Neural progenitor cell (in vitro differentiated cells): ENCODE data around the gene PLA2G15.

Source experiments
- EZH2 ChIP-seq: fragments of 200-600 bp; sonication (generic); IDR thresholded peaks from 2 replicates; pipeline ENCODE4 v1.6.1; 2017; ENCODE audit warnings: antibody characterized with exemption, mild to moderate bottlenecking, moderate library complexity
- EZH2phosphoT487 ChIP-seq: fragments of 200-600 bp; sonication (generic); IDR thresholded peaks from 2 replicates; pipeline ENCODE4 v1.6.1; 2017; ENCODE audit warnings: antibody characterized with exemption
- TF ChIP-seq, protein P1 (sequence below): fragments of 200-600 bp; sonication (generic); IDR thresholded peaks from 2 replicates; pipeline ENCODE4 v1.5.1; 2017; ENCODE audit warnings: antibody characterized with exemption, mild to moderate bottlenecking

DNA sequence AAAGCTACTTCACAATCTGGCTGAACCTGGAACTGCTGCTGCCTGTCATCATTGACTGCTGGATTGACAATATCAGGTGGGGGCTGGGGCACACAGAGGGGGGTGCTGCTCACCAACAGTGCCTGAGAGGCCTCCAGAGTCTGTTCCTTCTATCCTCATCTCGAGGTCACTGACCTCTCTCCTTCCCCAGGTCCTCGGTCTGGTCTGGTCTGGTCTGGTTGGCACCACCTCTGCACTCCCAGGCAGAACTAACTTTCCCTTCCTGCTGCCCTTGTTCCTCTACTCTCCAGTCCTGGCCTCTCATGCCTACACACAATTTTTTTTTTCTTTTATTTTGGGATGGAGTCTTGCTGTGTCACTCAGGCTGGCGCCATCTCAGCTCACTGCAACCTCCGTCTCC lies 4.2 kb downstream of the PLA2G15 start:
- TF ChIP-seq, protein P1, sequence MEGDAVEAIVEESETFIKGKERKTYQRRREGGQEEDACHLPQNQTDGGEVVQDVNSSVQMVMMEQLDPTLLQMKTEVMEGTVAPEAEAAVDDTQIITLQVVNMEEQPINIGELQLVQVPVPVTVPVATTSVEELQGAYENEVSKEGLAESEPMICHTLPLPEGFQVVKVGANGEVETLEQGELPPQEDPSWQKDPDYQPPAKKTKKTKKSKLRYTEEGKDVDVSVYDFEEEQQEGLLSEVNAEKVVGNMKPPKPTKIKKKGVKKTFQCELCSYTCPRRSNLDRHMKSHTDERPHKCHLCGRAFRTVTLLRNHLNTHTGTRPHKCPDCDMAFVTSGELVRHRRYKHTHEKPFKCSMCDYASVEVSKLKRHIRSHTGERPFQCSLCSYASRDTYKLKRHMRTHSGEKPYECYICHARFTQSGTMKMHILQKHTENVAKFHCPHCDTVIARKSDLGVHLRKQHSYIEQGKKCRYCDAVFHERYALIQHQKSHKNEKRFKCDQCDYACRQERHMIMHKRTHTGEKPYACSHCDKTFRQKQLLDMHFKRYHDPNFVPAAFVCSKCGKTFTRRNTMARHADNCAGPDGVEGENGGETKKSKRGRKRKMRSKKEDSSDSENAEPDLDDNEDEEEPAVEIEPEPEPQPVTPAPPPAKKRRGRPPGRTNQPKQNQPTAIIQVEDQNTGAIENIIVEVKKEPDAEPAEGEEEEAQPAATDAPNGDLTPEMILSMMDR = no peak
- no peak for TF ChIP-seq EZH2phosphoT487
- no peak for TF ChIP-seq EZH2
